NCI-H187 treated with DMSO at 0.1 percent for 48 hours (cell line): ENCODE results near the gene ADIPOQ.
A peak's percentile ranks its signal among the peaks of the same experiment; 100 is the strongest.
"Not testable (repeated sequence)": the region's sequence is repeated elsewhere in the genome, so short reads cannot be mapped to it uniquely, and the experiment has no call there.

Experiments
- DNase-seq: peaks from one replicate; lab custom pipeline; 2025; lab: John Stamatoyannopoulos, UW

ADIPOQ gene

GRCh38 chr3:186871403-186871924 lies 29.0 kb downstream of the ADIPOQ start:
- no peak for DNase-seq

- DNase-seq: not testable (repeated sequence)
These were observed 31.3 kb downstream of the ADIPOQ start for GRCh38 chr3:186873796-186874195.

DNA sequence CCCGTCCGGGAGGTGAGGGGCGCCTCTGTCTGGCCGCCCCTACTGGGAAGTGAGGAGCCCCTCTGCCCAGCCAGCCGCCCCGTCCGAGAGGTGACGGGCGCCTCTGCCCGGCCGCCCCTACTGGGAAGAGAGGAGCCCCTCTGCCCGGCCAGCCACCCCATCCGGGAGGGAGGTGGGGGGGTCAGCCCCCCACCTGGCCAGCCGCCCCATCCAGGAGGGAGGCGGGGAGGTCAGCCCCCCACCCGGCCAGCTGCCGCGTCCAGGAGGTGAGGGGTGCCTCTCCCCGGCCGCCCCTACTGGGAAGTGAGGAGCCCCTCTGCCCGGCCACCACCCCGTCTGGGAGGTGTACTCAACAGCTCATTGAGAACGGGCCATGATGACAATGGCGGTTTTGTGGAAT lies 31.7 kb downstream of the ADIPOQ start:
- DNase-seq: not testable (repeated sequence)

DNA sequence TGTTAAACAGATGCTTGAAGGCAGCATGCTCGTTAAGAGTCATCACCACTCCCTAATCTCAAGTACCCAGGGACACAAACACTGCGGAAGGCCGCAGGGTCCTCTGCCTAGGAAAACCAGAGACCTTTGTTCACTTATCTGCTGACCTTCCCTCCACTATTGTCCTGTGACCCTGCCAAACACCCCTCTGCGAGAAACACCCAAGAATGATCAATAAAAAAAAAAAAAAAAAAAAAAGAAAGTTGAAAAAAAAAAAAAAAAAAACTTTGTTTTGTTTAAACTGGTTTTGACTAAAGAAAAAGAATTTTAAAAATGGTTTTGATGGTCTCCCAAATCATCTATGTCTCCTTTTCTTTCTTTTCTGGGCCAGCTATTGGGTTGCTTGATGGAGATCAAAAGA lies 32.3 kb downstream of the ADIPOQ start:
- not testable (repeated sequence) for DNase-seq

DNA sequence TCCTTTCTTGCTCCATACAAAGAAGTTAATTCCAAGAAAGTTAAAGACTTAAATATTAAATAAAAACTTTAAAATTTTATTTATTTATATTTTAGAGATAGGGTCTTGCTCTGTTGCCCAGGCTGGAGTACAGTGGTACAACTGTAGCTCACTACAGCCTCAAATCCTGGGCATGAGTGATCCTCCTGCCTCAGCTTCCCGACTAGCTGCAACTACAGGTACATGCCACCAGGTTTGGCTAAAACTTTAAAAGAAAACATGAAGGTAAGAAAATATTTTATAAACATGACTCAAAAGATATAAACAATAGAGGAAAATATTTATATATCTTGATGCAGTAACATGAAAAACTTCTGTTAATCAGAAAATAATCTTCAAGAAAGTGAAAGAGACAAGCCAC lies 33.2 kb downstream of the ADIPOQ start:
- DNase-seq: no peak

GRCh38 chr3:186879781-186880180 lies 37.3 kb downstream of the ADIPOQ start:
- no peak for DNase-seq

GRCh38 chr3:186880406-186880805 lies 37.9 kb downstream of the ADIPOQ start:
- DNase-seq: no peak

DNA sequence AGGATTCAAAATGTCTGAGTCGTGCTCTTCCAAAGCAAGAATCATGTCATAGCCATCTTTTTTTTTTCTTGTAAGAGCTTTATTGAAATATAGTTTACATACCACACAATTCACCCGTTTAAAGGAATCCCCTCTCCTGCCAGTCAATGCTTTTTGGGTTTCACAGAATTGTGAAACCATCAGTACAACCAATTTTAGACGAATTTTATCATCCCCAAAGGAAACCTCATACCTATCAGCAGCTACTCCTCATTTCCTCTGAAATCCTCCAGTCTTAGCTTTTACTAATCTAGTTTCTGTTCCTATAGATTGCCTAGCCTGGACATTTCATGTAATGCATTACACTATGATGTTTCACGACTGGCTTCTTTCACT lies 39.6 kb downstream of the ADIPOQ start:
- DNase-seq: no peak

GRCh38 chr3:186882881-186883685 lies 40.6 kb downstream of the ADIPOQ start:
- DNase-seq: no peak

GRCh38 chr3:186883686-186884058 lies 41.2 kb downstream of the ADIPOQ start:
- DNase-seq: no peak

DNA sequence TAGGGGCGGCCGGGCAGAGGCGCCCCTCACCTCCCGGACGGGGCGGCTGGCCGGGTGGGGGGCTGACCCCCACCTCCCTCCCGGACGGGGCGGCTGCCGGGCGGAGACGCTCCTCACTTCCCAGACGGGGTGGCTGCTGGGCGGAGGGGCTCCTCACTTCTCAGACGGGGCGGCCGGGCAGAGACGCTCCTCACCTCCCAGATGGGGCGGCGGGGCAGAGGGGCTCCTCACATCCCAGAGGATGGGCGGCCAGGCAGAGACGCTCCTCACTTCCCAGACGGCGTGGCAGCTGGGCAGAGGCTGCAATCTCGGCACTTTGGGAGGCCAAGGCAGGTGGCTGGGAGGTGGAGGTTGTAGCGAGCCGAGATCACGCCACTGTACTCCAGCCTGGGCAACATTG lies 42.4 kb downstream of the ADIPOQ start:
- DNase-seq: not testable (repeated sequence)

GRCh38 chr3:186886202-186886981 lies 43.9 kb downstream of the ADIPOQ start:
- DNase-seq: no peak

DNA sequence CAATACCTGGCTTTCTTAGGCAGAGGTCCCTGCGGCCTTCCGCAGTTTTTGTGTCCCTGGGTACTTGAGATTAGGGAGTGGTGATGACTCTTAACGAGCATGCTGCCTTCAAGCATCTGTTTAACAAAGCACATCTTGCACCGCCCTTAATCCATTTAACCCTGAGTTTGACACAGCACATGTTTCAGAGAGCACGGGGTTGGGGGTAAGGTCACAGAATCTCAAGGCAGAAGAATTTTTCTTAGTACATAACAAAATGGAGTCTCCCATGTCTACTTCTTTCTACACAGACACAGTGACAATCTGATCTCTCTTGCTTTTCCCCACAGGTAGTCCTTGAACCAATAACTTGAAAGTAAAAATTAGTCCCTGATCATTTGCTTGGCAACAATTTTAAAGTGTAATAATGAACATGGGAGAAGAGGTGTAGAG lies 45.0 kb downstream of the ADIPOQ start:
- not testable (repeated sequence) for DNase-seq

GRCh38 chr3:186888569-186888968 lies 46.1 kb downstream of the ADIPOQ start:
- DNase-seq: peak; percentile 90

- not testable (repeated sequence) for DNase-seq
These were observed 47.2 kb downstream of the ADIPOQ start for GRCh38 chr3:186889698-186890097.

DNA sequence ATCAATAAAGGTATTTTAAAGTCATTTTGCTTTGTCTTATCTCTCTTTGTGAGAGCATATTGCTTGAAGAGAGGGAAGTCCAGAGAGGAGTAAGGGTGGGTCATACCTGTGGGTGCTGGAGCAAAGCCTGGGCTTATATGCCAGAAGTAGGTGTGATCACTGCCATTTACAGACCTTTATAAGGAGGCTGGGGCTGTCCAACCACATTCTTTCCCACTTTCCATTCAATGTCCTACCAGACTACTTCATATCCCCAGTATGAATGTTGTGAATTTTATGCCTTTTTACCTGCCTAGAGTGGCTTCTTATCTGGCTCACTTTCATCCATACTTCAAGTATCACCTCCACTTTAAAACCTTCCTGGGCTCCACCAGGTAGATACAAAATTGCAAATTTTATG lies 48.4 kb downstream of the ADIPOQ start:
- DNase-seq: no peak

DNA sequence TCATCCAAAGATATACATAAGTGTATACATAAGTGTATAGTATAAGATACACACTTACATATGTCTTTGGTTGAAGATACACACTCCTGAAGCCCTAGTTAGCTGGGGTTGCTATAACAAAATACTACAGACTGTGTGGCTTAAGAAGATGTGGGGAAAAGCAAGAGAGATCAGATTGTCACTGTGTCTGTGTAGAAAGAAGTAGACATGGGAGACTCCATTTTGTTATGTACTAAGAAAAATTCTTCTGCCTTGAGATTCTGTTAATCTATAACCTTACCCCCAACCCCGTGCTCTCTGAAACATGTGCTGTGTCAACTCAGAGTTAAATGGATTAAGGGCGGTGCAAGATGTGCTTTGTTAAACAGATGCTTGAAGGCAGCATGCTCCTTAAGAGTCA lies 50.6 kb downstream of the ADIPOQ start:
- not testable (repeated sequence) for DNase-seq

GRCh38 chr3:186895406-186895805 lies 52.9 kb downstream of the ADIPOQ start:
- no peak for DNase-seq

DNA sequence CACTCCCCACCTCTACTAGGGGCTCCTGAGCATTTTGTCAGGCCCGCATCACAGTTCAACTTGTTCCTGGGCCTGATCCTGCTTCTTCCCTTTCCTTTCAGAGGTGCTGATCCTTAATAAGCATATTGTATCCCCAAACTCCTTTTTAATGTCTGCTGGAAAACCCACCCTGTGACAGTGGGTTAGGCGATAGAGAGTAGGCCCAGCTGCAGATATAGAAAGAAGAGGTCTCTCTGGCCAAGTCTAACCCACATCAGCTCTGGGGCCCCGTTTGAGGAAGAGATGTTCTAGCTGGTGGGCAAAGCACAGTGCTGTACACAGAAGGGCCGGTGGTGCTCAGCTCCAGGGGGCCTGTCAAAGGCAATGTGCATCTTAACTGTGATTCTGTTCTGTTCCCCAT lies 53.5 kb downstream of the ADIPOQ start:
- no peak for DNase-seq

- DNase-seq: no peak
These were observed 54.4 kb downstream of the ADIPOQ start for GRCh38 chr3:186896875-186897274.

GRCh38 chr3:186901135-186901734 lies 58.7 kb downstream of the ADIPOQ start:
- DNase-seq: no peak

GRCh38 chr3:186902154-186902553 lies 59.6 kb downstream of the ADIPOQ start:
- no peak for DNase-seq

- no peak for DNase-seq
These were observed 60.2 kb downstream of the ADIPOQ start for GRCh38 chr3:186902713-186903112.
